Stomach smooth muscle (tissue), 2 donors: ENCODE measurements around the gene FAM170B.

Source experiments
- H3K27ac ChIP-seq: one replicate; pipeline ENCODE4 v1.7.0; 2013; ENCODE audit warnings: mild to moderate bottlenecking, low read length, inconsistent platforms
- H3K27me3 ChIP-seq, 2 donors: one replicate each; pipeline ENCODE4 v1.7.0; 2013; ENCODE audit warnings: low read length in 2 of 2; ENCODE audit not compliant: insufficient read depth in 2 of 2, control insufficient read depth in 1 of 2
- H3K36me3 ChIP-seq, 2 donors: one replicate each; pipeline ENCODE4 v1.7.0; 2013; ENCODE audit warnings: low read length in 2 of 2; ENCODE audit not compliant: control insufficient read depth in 2 of 2, insufficient read depth in 2 of 2
- H3K4me1 ChIP-seq: one replicate; pipeline ENCODE4 v1.7.0; 2013; ENCODE audit warnings: low read length; ENCODE audit not compliant: control insufficient read depth, insufficient read depth
- H3K4me3 ChIP-seq, 2 donors: one replicate each; pipeline ENCODE4 v1.7.0; 2013; ENCODE audit warnings: low read length in 2 of 2
- H3K9ac ChIP-seq, 2 donors: one replicate each; pipeline ENCODE4 v1.7.0; 2013; ENCODE audit warnings: low read length in 2 of 2, mild to moderate bottlenecking in 1 of 2
- H3K9me3 ChIP-seq, 2 donors: one replicate each; pipeline ENCODE4 v1.7.0; 2013; ENCODE audit warnings: low read length in 2 of 2; ENCODE audit not compliant: control insufficient read depth in 2 of 2
- donor health status: healthy.
- donor health status: Pancreatic carcinoma.

The FAM170B gene

DNA sequence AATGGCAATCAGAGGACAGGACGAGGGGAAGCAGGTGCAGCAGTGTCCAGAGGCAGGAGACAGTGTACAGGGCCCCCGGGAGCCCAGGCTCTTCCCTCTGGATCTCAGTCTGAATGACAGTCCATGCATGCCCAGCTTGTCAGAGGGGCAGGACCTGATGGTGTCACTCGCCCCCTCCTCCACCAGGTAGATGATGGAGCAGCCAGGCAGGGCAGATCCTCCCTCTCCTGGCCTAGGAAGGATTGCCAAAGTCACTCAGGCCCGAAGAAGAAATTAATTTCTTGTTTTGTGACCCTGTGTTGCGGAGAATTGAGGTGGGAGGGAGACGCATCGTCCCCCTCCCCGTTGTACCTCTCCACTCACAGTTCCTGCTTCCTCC, 22.5 kb downstream of the FAM170B start:
- no peak overlapping the region for H3K27ac ChIP-seq
- H3K9ac ChIP-seq: no peak overlapping the region
- H3K36me3 ChIP-seq: peaks cover 0 to 2% of the 10 kb centered on the region in 2 donors
- peaks cover 71% of the 10 kb centered on the region for H3K4me1 ChIP-seq
- no peaks in the 10 kb centered on the region for H3K27me3 ChIP-seq
- no peak overlapping the region for H3K4me3 ChIP-seq
- no peaks in the 10 kb centered on the region for H3K9me3 ChIP-seq

DNA sequence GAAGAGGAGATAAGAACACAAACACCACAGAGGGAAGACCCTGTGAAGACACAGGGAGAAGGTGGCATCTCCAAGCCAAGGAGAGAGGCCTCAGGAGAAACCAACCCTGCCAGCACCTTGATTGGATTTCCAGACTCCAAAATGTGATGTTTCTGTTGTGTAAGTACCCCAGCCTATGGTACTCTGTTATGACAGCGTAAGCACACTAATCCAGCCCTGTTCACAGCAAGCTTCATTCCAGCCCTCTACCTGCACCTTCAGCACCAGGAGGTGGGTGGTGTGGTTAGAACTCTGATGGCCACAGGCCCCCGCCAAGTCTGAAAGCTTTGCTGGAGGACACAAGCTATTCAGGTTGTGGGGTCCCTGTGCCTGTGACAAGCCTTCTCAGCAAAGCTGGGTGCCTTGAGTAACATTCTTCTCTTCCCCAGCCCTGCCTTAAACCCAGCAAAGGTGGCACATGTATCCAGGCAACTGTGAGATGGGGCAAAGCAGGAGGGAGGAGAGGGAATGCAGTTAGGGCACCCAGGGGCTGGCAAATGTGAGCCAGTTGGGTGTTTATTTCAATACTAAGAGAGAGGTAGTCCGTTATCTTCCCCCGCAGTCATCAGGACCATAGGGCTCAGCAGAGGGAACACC, 23.0 kb downstream of the FAM170B start:
- Histone ChIP-seq H3K4me1 (peaks cover 72% of the 10 kb centered on the region), H3K9ac (no peak overlapping the region), H3K27me3 (no peaks in the 10 kb centered on the region), H3K4me3 (no peak overlapping the region), H3K27ac (no peak overlapping the region), H3K9me3 (no peaks in the 10 kb centered on the region), H3K36me3 (peaks cover 0 to 2% of the 10 kb centered on the region in 2 donors)

DNA sequence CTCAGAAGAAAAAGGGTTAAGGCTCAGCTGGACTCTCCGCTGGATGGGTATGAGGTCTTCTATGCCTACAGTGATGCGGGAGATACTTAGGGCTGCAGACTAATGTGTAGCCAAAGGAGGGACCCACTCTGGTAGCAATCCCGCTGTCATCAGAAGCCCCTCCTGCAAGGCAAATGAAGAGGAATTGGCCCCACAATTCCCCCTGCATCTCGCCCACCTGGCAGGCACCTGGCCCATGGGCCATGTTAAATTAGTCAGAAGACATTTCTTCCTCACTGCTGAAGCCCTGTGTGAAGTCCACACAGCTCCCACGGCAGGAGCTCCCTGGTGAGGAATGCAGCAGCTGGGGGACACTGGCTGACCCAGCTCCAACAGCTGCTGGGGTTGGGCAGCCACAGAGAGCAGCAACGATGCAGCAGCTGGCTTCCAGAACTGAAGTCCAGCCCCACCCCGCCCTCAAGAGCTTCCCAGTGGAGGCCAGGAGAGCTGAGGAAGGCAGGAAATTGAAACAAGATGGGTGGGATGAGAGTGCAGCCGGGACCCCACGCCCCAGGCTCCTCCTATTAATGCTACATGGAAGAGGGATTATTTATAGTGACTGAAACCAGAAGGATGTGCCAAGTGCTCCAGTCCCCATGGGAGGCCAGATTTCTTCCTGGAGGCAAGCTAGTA, 24.0 kb downstream of the FAM170B start:
- Histone ChIP-seq H3K36me3 (peaks cover 0 to 2% of the 10 kb centered on the region in 2 donors), H3K9ac (no peak overlapping the region), H3K4me1 (peaks cover 73% of the 10 kb centered on the region), H3K4me3 (peak overlapping the region in 1 of 2 donors; percentile 40), H3K9me3 (no peaks in the 10 kb centered on the region), H3K27ac (no peak overlapping the region), H3K27me3 (no peaks in the 10 kb centered on the region)

DNA sequence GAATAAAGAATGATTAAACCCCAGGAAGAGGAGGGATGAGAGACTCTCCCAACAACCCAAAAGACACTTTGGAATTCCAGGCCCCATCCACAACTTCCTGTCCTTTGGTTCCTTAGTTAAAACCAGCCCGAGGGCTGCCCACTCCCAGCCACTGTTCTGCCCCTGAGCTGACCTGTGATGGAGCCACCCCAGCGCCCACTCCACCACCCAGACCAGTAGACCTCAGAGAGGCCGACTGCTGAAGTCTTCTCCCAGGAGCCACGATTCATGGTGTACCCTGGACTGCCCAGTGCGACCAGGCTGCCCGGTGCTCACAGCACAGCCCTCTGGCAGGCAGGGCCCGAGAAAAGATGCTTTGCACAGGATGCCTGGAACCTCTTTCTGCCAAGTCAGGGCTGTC, 25.2 kb downstream of the FAM170B start:
- Histone ChIP-seq H3K27ac (no peak overlapping the region), H3K27me3 (no peaks in the 10 kb centered on the region), H3K9ac (no peak overlapping the region), H3K9me3 (no peaks in the 10 kb centered on the region), H3K36me3 (peaks cover under 1 to 2% of the 10 kb centered on the region in 2 donors), H3K4me3 (no peak overlapping the region), H3K4me1 (peaks cover 63% of the 10 kb centered on the region)

DNA sequence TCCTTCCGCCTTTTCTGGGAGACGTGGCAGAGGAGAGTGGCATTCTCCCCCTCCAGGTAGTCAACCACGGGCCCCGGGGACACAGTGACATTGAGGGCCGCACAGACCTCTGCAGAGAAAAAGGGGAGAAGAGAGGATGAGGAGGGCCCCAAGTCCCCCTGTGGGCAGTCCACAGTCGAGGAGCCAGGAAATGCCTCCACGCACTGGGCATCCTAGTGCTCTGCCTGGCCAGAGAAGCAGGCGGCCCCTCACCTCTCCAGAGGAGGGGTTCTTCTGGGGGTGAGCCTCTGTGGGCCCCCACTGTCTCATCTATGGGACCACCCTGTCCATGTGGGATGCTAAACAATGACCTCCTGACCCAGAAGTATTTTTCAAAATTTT, 25.9 kb downstream of the FAM170B start:
- H3K4me1 ChIP-seq: peaks cover 55% of the 10 kb centered on the region

DNA sequence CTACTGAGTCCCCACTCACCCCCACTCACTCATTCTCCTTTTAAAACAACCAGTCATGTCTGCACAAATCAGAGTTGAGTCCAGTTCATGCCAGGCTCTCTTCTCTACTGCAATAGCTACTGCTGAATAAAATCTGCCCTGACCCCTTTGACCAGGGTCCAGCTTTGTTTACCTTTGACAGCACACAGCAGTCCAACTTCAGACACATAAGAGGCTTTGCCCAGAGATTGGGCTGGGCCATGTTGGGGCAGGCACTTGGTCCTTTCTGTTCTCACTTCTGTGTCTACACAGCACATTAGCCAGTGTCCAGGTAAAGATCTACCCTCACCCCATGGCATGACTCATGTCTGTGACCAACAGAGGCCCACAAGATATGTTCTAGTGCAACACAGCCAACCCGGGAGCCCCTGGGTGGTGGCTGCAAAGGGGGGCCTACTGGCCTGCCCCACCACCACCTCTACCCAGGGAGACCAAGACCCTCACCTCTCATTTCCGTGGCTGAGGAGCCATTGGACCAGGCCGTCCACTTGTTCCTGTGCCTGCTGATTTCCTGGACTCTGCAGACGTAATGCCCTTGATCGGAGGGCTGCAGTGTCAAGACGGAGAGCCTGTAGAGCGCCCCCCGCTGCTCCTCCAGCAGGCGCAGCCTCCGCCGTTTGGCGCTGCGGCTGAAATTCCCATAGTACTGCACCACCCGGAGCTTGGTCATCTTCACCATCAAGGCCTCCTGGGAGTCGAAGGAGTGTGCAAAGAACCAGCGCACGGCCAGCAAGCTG, 26.5 kb downstream of the FAM170B start:
- peak overlapping the region in 1 of 2 donors; percentile 29 for H3K4me3 ChIP-seq
- no peaks in the 10 kb centered on the region for H3K9me3 ChIP-seq
- peaks cover 0 to 2% of the 10 kb centered on the region in 2 donors for H3K36me3 ChIP-seq
- peak overlapping the region; percentile 31 for H3K27ac ChIP-seq
- H3K9ac ChIP-seq: no peak overlapping the region
- no peaks in the 10 kb centered on the region for H3K27me3 ChIP-seq
- H3K4me1 ChIP-seq: peaks cover 51% of the 10 kb centered on the region

More for the DNA sequence above, 25.9 kb downstream of the FAM170B start:
- Histone ChIP-seq H3K27me3 (no peaks in the 10 kb centered on the region), H3K9me3 (no peaks in the 10 kb centered on the region), H3K9ac (no peak overlapping the region), H3K36me3 (peaks cover 2% of the 10 kb centered on the region in 2 donors), H3K4me3 (no peak overlapping the region), H3K27ac (no peak overlapping the region)

DNA sequence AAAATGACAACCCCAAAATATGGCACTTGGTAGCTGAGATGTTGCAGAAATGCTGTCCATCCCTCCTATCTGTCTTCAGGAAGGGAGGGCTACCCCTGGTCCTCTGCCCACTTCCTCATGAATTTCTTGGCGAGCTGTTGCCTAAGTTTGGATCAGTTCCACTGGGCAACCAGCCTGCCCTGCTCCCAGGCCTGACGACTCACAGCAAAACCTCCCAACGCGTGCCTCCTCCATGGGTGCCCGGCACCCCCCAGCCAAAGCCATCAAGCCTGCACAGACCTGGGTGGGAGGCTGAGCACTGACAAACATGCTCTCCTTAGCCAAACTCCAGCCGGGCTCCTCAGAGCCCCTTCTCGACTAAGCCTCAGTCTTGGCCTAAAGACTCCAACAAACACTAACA, 27.4 kb downstream of the FAM170B start:
- Histone ChIP-seq H3K27me3 (no peaks in the 10 kb centered on the region), H3K9ac (no peak overlapping the region), H3K27ac (peak overlapping the region; percentile 31), H3K4me3 (peak overlapping the region in 1 of 2 donors; percentile 35), H3K9me3 (no peaks in the 10 kb centered on the region), H3K36me3 (peaks cover 0 to 2% of the 10 kb centered on the region in 2 donors), H3K4me1 (peaks cover 46% of the 10 kb centered on the region)

DNA sequence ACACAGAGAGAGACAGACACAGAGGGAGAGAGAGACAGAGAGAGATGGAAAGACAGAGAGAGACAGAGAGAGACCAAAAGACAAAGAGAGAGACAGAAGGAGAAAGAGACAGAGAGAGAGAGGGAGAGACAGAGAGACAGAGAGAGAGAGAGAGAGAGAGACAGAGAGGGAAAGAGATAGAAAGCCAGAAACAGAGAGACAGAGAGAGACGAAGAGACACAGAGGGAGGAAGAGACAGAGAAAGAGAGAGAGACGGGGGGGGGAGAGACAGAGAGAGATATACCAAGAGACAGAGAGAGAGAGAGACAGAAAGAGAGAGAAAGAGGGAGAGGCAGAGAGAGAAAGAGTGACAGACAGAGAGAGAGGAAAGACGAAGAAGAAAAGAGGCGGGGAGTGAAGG, 28.7 kb downstream of the FAM170B start:
- Histone ChIP-seq H3K4me1 (peaks cover 34% of the 10 kb centered on the region), H3K27me3 (no peaks in the 10 kb centered on the region), H3K9ac (no peak overlapping the region), H3K4me3 (no peak overlapping the region), H3K36me3 (peaks cover 0 to 2% of the 10 kb centered on the region in 2 donors), H3K9me3 (no peaks in the 10 kb centered on the region), H3K27ac (no peak overlapping the region)

DNA sequence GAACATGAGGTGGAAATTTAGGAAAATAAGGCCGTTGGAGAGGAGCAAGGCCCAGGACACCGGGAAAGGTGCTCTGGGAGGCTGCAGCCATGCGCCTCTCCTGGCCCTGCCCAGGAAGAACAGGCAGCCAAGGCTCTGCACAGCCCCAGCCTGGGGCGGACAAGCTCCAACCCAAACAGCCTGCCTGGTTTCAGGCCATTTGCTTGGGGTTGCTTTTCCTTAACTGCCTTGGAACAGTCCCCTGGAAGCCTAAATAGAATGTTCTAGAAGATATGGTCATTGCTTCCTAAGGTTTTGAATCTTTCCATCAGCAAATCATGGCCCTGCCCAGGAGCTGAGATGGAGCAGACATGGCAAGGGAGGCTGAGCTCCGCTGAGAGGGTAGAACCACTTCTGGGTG, 29.5 kb downstream of the FAM170B start:
- Histone ChIP-seq H3K4me1 (peaks cover 27% of the 10 kb centered on the region), H3K9ac (no peak overlapping the region), H3K4me3 (no peak overlapping the region), H3K27ac (no peak overlapping the region), H3K36me3 (peaks cover 0 to 2% of the 10 kb centered on the region in 2 donors), H3K9me3 (no peaks in the 10 kb centered on the region), H3K27me3 (no peaks in the 10 kb centered on the region)

DNA sequence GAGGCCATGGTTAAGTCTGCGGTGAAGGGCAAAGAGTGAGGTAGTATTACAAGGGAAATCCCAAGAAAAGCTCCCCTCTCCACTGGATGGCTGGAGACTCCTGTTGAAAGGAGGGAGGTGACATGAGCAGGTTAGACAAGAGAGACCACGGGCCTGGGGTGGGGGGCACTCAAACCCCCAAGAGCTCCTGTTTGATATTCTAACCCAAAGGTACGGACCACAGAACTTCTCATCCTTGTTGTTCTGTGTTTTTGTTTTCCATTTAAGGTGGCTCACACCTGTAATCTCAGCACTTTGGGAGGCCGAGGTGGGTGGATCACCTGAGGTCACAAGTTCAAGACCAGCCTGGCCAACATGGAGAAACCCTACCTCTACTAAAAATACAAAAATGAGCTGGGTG, 30.1 kb downstream of the FAM170B start:
- H3K9me3 ChIP-seq: no peaks in the 10 kb centered on the region
- H3K27me3 ChIP-seq: no peaks in the 10 kb centered on the region
- H3K4me1 ChIP-seq: peaks cover 25% of the 10 kb centered on the region
- H3K4me3 ChIP-seq: no peak overlapping the region
- H3K9ac ChIP-seq: no peak overlapping the region
- H3K27ac ChIP-seq: no peak overlapping the region
- H3K36me3 ChIP-seq: peaks cover 2 to 3% of the 10 kb centered on the region in 2 donors
